Activated CD4-positive, alpha-beta T cell treated with anti-CD3 and anti-CD28 coated beads, Interleukin-2, amount 10 ng/mL, durations not matched to agents 7 days and 5 days (primary cell): ENCODE measurements around the gene GTF2F1. TPM values are rescaled to one million over a fixed set of nuclear protein-coding genes. Genes with fewer than 3 reads are reported as not detected.
"Not testable (repeated sequence)": the region's sequence is repeated elsewhere in the genome, so short reads cannot be mapped to it uniquely, and the experiment has no call there.

Source experiments
- CTCF ChIA-PET: fragments of 350-600 bp; sonication (Branson Sonifier 250); formaldehyde crosslinking; loops from one replicate; lab custom pipeline; 2021; ENCODE audit warnings: antibody characterized with exemption; lab: Charles Lee
- POLR2A ChIA-PET: fragments of 350-600 bp; sonication (Branson Sonifier 250); formaldehyde crosslinking; loops from one replicate; lab custom pipeline; 2021; ENCODE audit warnings: antibody characterized with exemption; lab: Charles Lee
- DNase-seq: peaks from one replicate; pipeline ENCODE4 v3.0.0-alpha.2; 2020
- H3K27ac Mint-ChIP-seq: one replicate; pipeline ENCODE4 v1.8.0; 2021; ENCODE audit warnings: mild to moderate bottlenecking, moderate library complexity, mixed read lengths
- H3K27me3 Mint-ChIP-seq: one replicate; pipeline ENCODE4 v1.8.0; 2021; ENCODE audit warnings: mixed read lengths
- H3K36me3 Mint-ChIP-seq: one replicate; pipeline ENCODE4 v1.8.0; 2021; ENCODE audit warnings: low read depth, mixed read lengths
- H3K4me1 Mint-ChIP-seq: one replicate; pipeline ENCODE4 v1.8.0; 2021; ENCODE audit warnings: mixed read lengths
- H3K4me3 Mint-ChIP-seq: one replicate; pipeline ENCODE4 v1.8.0; 2021; ENCODE audit warnings: mild to moderate bottlenecking, moderate library complexity, mixed read lengths
- H3K9me3 Mint-ChIP-seq: one replicate; pipeline ENCODE4 v1.8.0; 2021; ENCODE audit warnings: mixed read lengths
- total RNA-seq, 2 experiments: library from RNA; stranded (reverse); gene quantifications; one replicate each; pipeline ENCODE4 v1.2.3, GENCODE V29; 2021

GTF2F1 gene
- total RNA-seq, 2 experiments from 2014 or later, result 61.4 to 67.7 TPM

- Mint-ChIP-seq H3K4me1 (peaks cover 5% of the 10 kb centered on the region), H3K4me3 (no peak overlapping the region), H3K9me3 (no peaks in the 10 kb centered on the region), H3K36me3 (peaks cover 27% of the 10 kb centered on the region), H3K27ac (no peak overlapping the region), H3K27me3 (no peaks in the 10 kb centered on the region)
- POLR2A ChIA-PET, result no interaction called here
- CTCF ChIA-PET, result no interaction called here
- DNase-seq, result no peak
Measured at GRCh38 chr19:6414793-6415590, 22.0 kb upstream of the GTF2F1 start.

GRCh38 chr19:6413721-6414643 is 21.0 kb upstream of the GTF2F1 start:
- no peak for DNase-seq
- Mint-ChIP-seq H3K27me3 (no peaks in the 10 kb centered on the region), H3K4me1 (peaks cover 5% of the 10 kb centered on the region), H3K27ac (no peak overlapping the region), H3K36me3 (peaks cover 25% of the 10 kb centered on the region), H3K9me3 (no peaks in the 10 kb centered on the region), H3K4me3 (no peak overlapping the region)
- ChIA-PET POLR2A (no interaction called here), CTCF (no interaction called here)

GRCh38 chr19:6413291-6413690 is 20.3 kb upstream of the GTF2F1 start:
- Mint-ChIP-seq H3K27ac (no peak overlapping the region), H3K9me3 (no peaks in the 10 kb centered on the region), H3K36me3 (peaks cover 19% of the 10 kb centered on the region), H3K4me3 (no peak overlapping the region), H3K27me3 (no peaks in the 10 kb centered on the region), H3K4me1 (peaks cover 5% of the 10 kb centered on the region)
- ChIA-PET CTCF (no interaction called here), POLR2A (no interaction called here)
- DNase-seq, result no peak

GRCh38 chr19:6412447-6413091 is 19.6 kb upstream of the GTF2F1 start:
- Mint-ChIP-seq H3K27me3 (no peaks in the 10 kb centered on the region), H3K4me3 (no peak overlapping the region), H3K36me3 (peaks cover 15% of the 10 kb centered on the region), H3K9me3 (no peaks in the 10 kb centered on the region), H3K4me1 (peaks cover 5% of the 10 kb centered on the region), H3K27ac (no peak overlapping the region)
- peak; percentile 47 for DNase-seq
- POLR2A ChIA-PET, result no interaction called here
- CTCF ChIA-PET, result no interaction called here

- POLR2A ChIA-PET, result no interaction called here
- no peak for DNase-seq
- H3K36me3 Mint-ChIP-seq, result peaks cover 14% of the 10 kb centered on the region
- no peak overlapping the region for H3K27ac Mint-ChIP-seq
- H3K27me3 Mint-ChIP-seq, result no peaks in the 10 kb centered on the region
- H3K4me1 Mint-ChIP-seq, result peaks cover 5% of the 10 kb centered on the region
- no peak overlapping the region for H3K4me3 Mint-ChIP-seq
- no peaks in the 10 kb centered on the region for H3K9me3 Mint-ChIP-seq
- CTCF ChIA-PET, result no interaction called here
Measured at GRCh38 chr19:6412061-6412446, 19.1 kb upstream of the GTF2F1 start.

- CTCF ChIA-PET, result no interaction called here
- Mint-ChIP-seq H3K27me3 (no peaks in the 10 kb centered on the region), H3K27ac (no peak overlapping the region), H3K4me1 (peaks cover 5% of the 10 kb centered on the region), H3K9me3 (no peaks in the 10 kb centered on the region), H3K36me3 (peaks cover 5% of the 10 kb centered on the region), H3K4me3 (no peak overlapping the region)
- DNase-seq, result no peak
- POLR2A ChIA-PET, result no interaction called here
Measured at GRCh38 chr19:6409346-6409745, 16.4 kb upstream of the GTF2F1 start.

GRCh38 chr19:6406401-6406800 is 13.4 kb upstream of the GTF2F1 start:
- Mint-ChIP-seq H3K27me3 (no peaks in the 10 kb centered on the region), H3K27ac (no peak overlapping the region), H3K9me3 (no peaks in the 10 kb centered on the region), H3K4me3 (no peak overlapping the region), H3K36me3 (no peaks in the 10 kb centered on the region), H3K4me1 (no peaks in the 10 kb centered on the region)
- no peak for DNase-seq
- CTCF ChIA-PET, result no interaction called here
- POLR2A ChIA-PET, result no interaction called here

GRCh38 chr19:6402837-6403608 is 10.1 kb upstream of the GTF2F1 start:
- CTCF ChIA-PET, result interaction anchor here (0.6 to 0.9 kb wide), 2 partner anchors 23 to 58 kb away, joined by 4 read pairs; no protein-coding TSS in a partner anchor
- Mint-ChIP-seq H3K27me3 (no peaks in the 10 kb centered on the region), H3K4me1 (no peaks in the 10 kb centered on the region), H3K27ac (no peak overlapping the region), H3K4me3 (no peak overlapping the region), H3K36me3 (no peaks in the 10 kb centered on the region), H3K9me3 (no peaks in the 10 kb centered on the region)
- POLR2A ChIA-PET, result no interaction called here
- DNase-seq, result no peak

GRCh38 chr19:6402058-6402457 is 9.1 kb upstream of the GTF2F1 start:
- H3K27ac Mint-ChIP-seq, result no peak overlapping the region
- H3K4me1 Mint-ChIP-seq, result no peaks in the 10 kb centered on the region
- no peaks in the 10 kb centered on the region for H3K27me3 Mint-ChIP-seq
- H3K36me3 Mint-ChIP-seq, result no peaks in the 10 kb centered on the region
- no peaks in the 10 kb centered on the region for H3K9me3 Mint-ChIP-seq
- no peak overlapping the region for H3K4me3 Mint-ChIP-seq
- ChIA-PET CTCF (interaction anchor here (0.6 to 1.0 kb wide), 2 partner anchors 23 to 1841 kb away, joined by 3 read pairs; partner anchors contain the start of gene KHSRP), POLR2A (no interaction called here)
- DNase-seq, result no peak

GRCh38 chr19:6400062-6400944 is 7.3 kb upstream of the GTF2F1 start:
- CTCF ChIA-PET, H3K36me3 Mint-ChIP-seq, H3K27me3 Mint-ChIP-seq, H3K27ac Mint-ChIP-seq, DNase-seq, H3K4me3 Mint-ChIP-seq, H3K4me1 Mint-ChIP-seq, POLR2A ChIA-PET, H3K9me3 Mint-ChIP-seq: not testable (repeated sequence)

GRCh38 chr19:6396305-6396704 is 3.3 kb upstream of the GTF2F1 start:
- Mint-ChIP-seq H3K4me3 (no peak overlapping the region), H3K4me1 (peaks cover 26% of the 10 kb centered on the region), H3K36me3 (peaks cover 7% of the 10 kb centered on the region), H3K9me3 (no peaks in the 10 kb centered on the region), H3K27ac (peak overlapping the region; percentile 25), H3K27me3 (no peaks in the 10 kb centered on the region)
- ChIA-PET POLR2A (interaction anchor here (0.5 kb wide), 1 partner anchor 323 kb away, joined by 3 read pairs; no protein-coding TSS in a partner anchor), CTCF (interaction anchor here (0.9 kb wide), 1 partner anchor 374 kb away, joined by 3 read pairs; no protein-coding TSS in a partner anchor)
- DNase-seq, result no peak
